BJ (cell line): ENCODE results near the gene CACNA1I. TPM values are rescaled to one million over a fixed set of nuclear protein-coding genes. Genes with fewer than 3 reads are reported as not detected.

ENCODE experiments used
- CTCF ChIA-PET: fragments of 350-600 bp; formaldehyde crosslinking; extraction: SDS; loops from one replicate; lab custom pipeline; 2021; ENCODE audit warnings: antibody characterized with exemption, inconsistent platforms; lab: Yijun Ruan, JAX
- POLR2A ChIA-PET: fragments of 300-600 bp; sonication (Branson Sonifier 250); formaldehyde crosslinking; extraction: SDS; loops from one replicate; lab custom pipeline; 2021; ENCODE audit warnings: antibody characterized with exemption; lab: Charles Lee
- DNase-seq: peaks from one replicate; pipeline ENCODE4 v3.0.0-alpha.2; 2011; ENCODE audit warnings: low read depth
- H3K27me3 ChIP-seq: 2 replicates; pipeline ENCODE4 v1.6.0; 2011; ENCODE audit warnings: low read length; ENCODE audit not compliant: control insufficient read depth, insufficient read depth
- H3K36me3 ChIP-seq: 2 replicates; pipeline ENCODE4 v1.5.1; 2011; ENCODE audit warnings: low read length; ENCODE audit not compliant: control insufficient read depth, insufficient read depth
- H3K4me3 ChIP-seq: 2 replicates; pipeline ENCODE4 v1.5.1; 2011; ENCODE audit warnings: low read depth, mild to moderate bottlenecking, control low read depth, low read length
- CTCF ChIP-seq: IDR thresholded peaks from 2 replicates; pipeline ENCODE4 v1.5.1; 2011; ENCODE audit warnings: low read depth, mild to moderate bottlenecking, control low read depth, inconsistent platforms, low read length, moderate library complexity; ENCODE audit not compliant: insufficient read depth
- polyA plus RNA-seq: library from polyadenylated mRNA; depleted of rRNA; stranded (reverse); fragments of >200 nt; gene quantifications from 2 replicates; pipeline ENCODE4 v1.2.3, GENCODE V29; 2011; rRNA removed

CACNA1I gene
- polyA plus RNA-seq, 1 experiment, result 0.01 TPM

GRCh38 chr22:39734866-39735265 lies 164.3 kb downstream of the CACNA1I start:
- POLR2A ChIA-PET, result no interaction called here
- TF ChIP-seq CTCF, result no peak
- Histone ChIP-seq H3K36me3 (no peaks in the 10 kb centered on the region), H3K4me3 (no peak overlapping the region), H3K27me3 (peaks cover 16% of the 10 kb centered on the region)
- CTCF ChIA-PET, result no interaction called here
- no peak for DNase-seq

GRCh38 chr22:39735776-39736175 lies 165.2 kb downstream of the CACNA1I start:
- TF ChIP-seq CTCF, result no peak
- POLR2A ChIA-PET, result no interaction called here
- H3K36me3 ChIP-seq, result no peaks in the 10 kb centered on the region
- no peak overlapping the region for H3K4me3 ChIP-seq
- CTCF ChIA-PET, result no interaction called here
- peaks cover 16% of the 10 kb centered on the region for H3K27me3 ChIP-seq
- no peak for DNase-seq

- ChIA-PET POLR2A (interaction anchor here (0.6 kb wide), 1 partner anchor 91 kb away, joined by 3 read pairs; no protein-coding TSS in a partner anchor), CTCF (interaction anchor here (1.0 kb wide), 1 partner anchor 47 kb away, joined by 3 read pairs; no protein-coding TSS in a partner anchor)
- no peak overlapping the region for H3K4me3 ChIP-seq
- TF ChIP-seq CTCF, result no peak
- no peak for DNase-seq
- H3K27me3 ChIP-seq, result peaks cover 9% of the 10 kb centered on the region
- no peaks in the 10 kb centered on the region for H3K36me3 ChIP-seq
Measured at GRCh38 chr22:39738746-39739145, 168.2 kb downstream of the CACNA1I start.

Other genes with a start within 250 kb of the CACNA1I start
- gene SYNGR1, start 220.8 kb upstream of the CACNA1I start, polyA plus RNA-seq, result 44.4 and 65.6 TPM in 2 replicates
- 15.6 and 27.2 TPM in 2 replicates for gene TAB1, start 171.0 kb upstream of the CACNA1I start, polyA plus RNA-seq
- gene MGAT3, start 113.7 kb upstream of the CACNA1I start, polyA plus RNA-seq, result 0.53 and 0.66 TPM in 2 replicates
- gene MIEF1, start 68.5 kb upstream of the CACNA1I start, polyA plus RNA-seq, result 17.5 and 21.0 TPM in 2 replicates
- gene ATF4, start 50.2 kb upstream of the CACNA1I start, polyA plus RNA-seq, result 886 and 999 TPM in 2 replicates
- gene RPS19BP1, start 38.0 kb upstream of the CACNA1I start, polyA plus RNA-seq, result 64.0 and 66.7 TPM in 2 replicates